Activated CD4-positive, CD25-positive, alpha-beta regulatory T cell treated with anti-CD3 and anti-CD28 coated beads, Interleukin-2, amount 50 U/mL, for 72 hours (primary cell): Measurements from ENCODE around the gene WDR37.
"Not testable (repeated sequence)": the region's sequence is repeated elsewhere in the genome, so short reads cannot be mapped to it uniquely, and the experiment has no call there.

Experiments
- DNase-seq: peaks from one replicate; pipeline ENCODE4 v3.0.0; 2021

The WDR37 gene

GRCh38 chr10:1056326-1057105, at the start of gene WDR37:
Gene WDR37, plus strand, starts transcription at chr10:1056385. Its CDS starts 15,771 bp downstream, at chr10:1072156.
- DNase-seq, result peak; percentile 92

- DNase-seq, result no peak
Observed at GRCh38 chr10:1006573-1006972, 49.6 kb upstream of the WDR37 start.

- DNase-seq, result no peak
Observed at GRCh38 chr10:1007583-1007982, 48.6 kb upstream of the WDR37 start.

- no peak for DNase-seq
Observed at GRCh38 chr10:1009071-1009494, 47.1 kb upstream of the WDR37 start.

- not testable (repeated sequence) for DNase-seq
Observed at GRCh38 chr10:1009947-1010346, 46.2 kb upstream of the WDR37 start.

GRCh38 chr10:1010703-1011102, 45.5 kb upstream of the WDR37 start:
- no peak for DNase-seq

GRCh38 chr10:1011696-1012095, 44.5 kb upstream of the WDR37 start:
- no peak for DNase-seq

- no peak for DNase-seq
Observed at GRCh38 chr10:1015688-1016087, 40.5 kb upstream of the WDR37 start.

GRCh38 chr10:1019362-1019761, 36.8 kb upstream of the WDR37 start:
- no peak for DNase-seq

GRCh38 chr10:1020460-1020859, 35.7 kb upstream of the WDR37 start:
- DNase-seq, result no peak

GRCh38 chr10:1020958-1021357, 35.2 kb upstream of the WDR37 start:
- no peak for DNase-seq

GRCh38 chr10:1022413-1022812, 33.8 kb upstream of the WDR37 start:
- no peak for DNase-seq

- DNase-seq, result no peak
Observed at GRCh38 chr10:1024103-1024502, 32.1 kb upstream of the WDR37 start.

- DNase-seq, result no peak
Observed at GRCh38 chr10:1025683-1026082, 30.5 kb upstream of the WDR37 start, which contains the start of gene IDI2. Gene IDI2, minus strand, starts transcription at chr10:1025859. Its CDS starts 1,136 bp downstream, at chr10:1024723.

- DNase-seq, result no peak
Observed at GRCh38 chr10:1026578-1026977, 29.6 kb upstream of the WDR37 start.

GRCh38 chr10:1029838-1030237, 26.3 kb upstream of the WDR37 start:
- DNase-seq, result no peak

GRCh38 chr10:1033601-1034000, 22.6 kb upstream of the WDR37 start:
- DNase-seq, result no peak

- DNase-seq, result no peak
Observed at GRCh38 chr10:1034758-1035157, 21.4 kb upstream of the WDR37 start.

- no peak for DNase-seq
Observed at GRCh38 chr10:1035201-1035600, 21.0 kb upstream of the WDR37 start.

GRCh38 chr10:1036341-1036791, 19.8 kb upstream of the WDR37 start:
- no peak for DNase-seq

- no peak for DNase-seq
Observed at GRCh38 chr10:1037098-1037497, 19.1 kb upstream of the WDR37 start.

- DNase-seq, result not testable (repeated sequence)
Observed at GRCh38 chr10:1038769-1039168, 17.4 kb upstream of the WDR37 start.

- no peak for DNase-seq
Observed at GRCh38 chr10:1040133-1040532, 16.1 kb upstream of the WDR37 start.

GRCh38 chr10:1041514-1041913, 14.7 kb upstream of the WDR37 start:
- DNase-seq, result no peak

GRCh38 chr10:1043532-1043995, 12.6 kb upstream of the WDR37 start:
- DNase-seq, result no peak
